Heart right ventricle (tissue), 16 donors: ENCODE results near the gene TTC39B. TPM values are rescaled to one million over a fixed set of nuclear protein-coding genes. Genes with fewer than 3 reads are reported as not detected.

Experiments used
- ATAC-seq, 8 donors: fragments of 200-7000 bp; cut with Tn5 transposase; one replicate each; pipeline ENCODE4 v1.9.1; 2020; ENCODE audit warnings: mild to moderate bottlenecking in 8 of 8, moderate library complexity in 8 of 8, moderate number of reproducible peaks in 1 of 8
- DNase-seq, 2 donors: peaks; one replicate each; pipeline ENCODE4 v3.0.0-alpha.2; 2020
- H3K27ac ChIP-seq, 10 donors: fragments of 200-600 bp; sonication (generic) in 2 of 10; one replicate each; pipeline versions ENCODE4 v1.5.0 to v1.8.0; 2020 to 2022; ENCODE audit warnings: mild to moderate bottlenecking in 3 of 10
- H3K27me3 ChIP-seq, 7 donors: fragments of 200-600 bp; one replicate each; pipeline ENCODE4 v1.8.0; 2021 to 2022; ENCODE audit warnings: mild to moderate bottlenecking in 2 of 7
- H3K36me3 ChIP-seq, 9 donors: fragments of 200-600 bp; sonication (generic) in 1 of 9; one replicate each; pipeline versions ENCODE4 v1.5.0 to v1.8.0; 2020 to 2022; ENCODE audit warnings: mild to moderate bottlenecking in 2 of 9
- H3K4me1 ChIP-seq, 9 donors: fragments of 200-600 bp; sonication (generic) in 1 of 9; one replicate each; pipeline versions ENCODE4 v1.5.0 to v1.8.0; 2020 to 2022; ENCODE audit warnings: mild to moderate bottlenecking in 4 of 9
- H3K4me3 ChIP-seq, 10 donors: fragments of 200-600 bp; sonication (generic) in 2 of 10; one replicate each; pipeline versions ENCODE4 v1.5.0 to v1.8.0; 2020 to 2022; ENCODE audit warnings: mild to moderate bottlenecking in 7 of 10, moderate library complexity in 2 of 10
- H3K9me3 ChIP-seq, 11 donors: fragments of 200-600 bp in 10 of 11; sonication (generic) in 2 of 11; one replicate each; pipeline versions ENCODE4 v1.5.0 to v1.8.0; 2013 to 2022; ENCODE audit warnings: mild to moderate bottlenecking in 2 of 11, control low read depth in 1 of 11, moderate library complexity in 1 of 11
- CTCF ChIP-seq, 9 donors: fragments of 200-600 bp; sonication (generic) in 2 of 9; IDR thresholded peaks; one replicate each; pipeline versions ENCODE4 v1.5.0 to v1.8.0; 2021 to 2022; ENCODE audit warnings: antibody characterized with exemption in 9 of 9, mild to moderate bottlenecking in 5 of 9, moderate library complexity in 1 of 9
- WGBS, 2 donors: extraction: QIAGEN DNeasy Blood & Tissue Kit; methylation state at CpG; one replicate each; pipeline ENCODE4 v1.1.7; 2013; ENCODE audit warnings: inconsistent platforms in 1 of 2; 5-methylcytosine and 5-hydroxymethylcytosine counted together
- intact Hi-C, 10 donors: fragments of 100-400 bp; cut with DNase I; formaldehyde crosslinking; loops; one replicate each; pipeline versions ENCODE4 v1.11.1 to v1.14.2; 2022
- polyA plus RNA-seq, 2 donors: library from polyadenylated mRNA; stranded (reverse); fragments of 200-250 nt; gene quantifications; one replicate each; pipeline ENCODE4 v1.2.3, GENCODE V29; 2013
- total RNA-seq, 10 donors: library from RNA; stranded (reverse); fragmentation: NEBNext Ultra II Directional in 3 of 10; extraction: Animal tissue kit (Norgen Biotek cat#: 25700) in 3 of 10; gene quantifications; one replicate each; pipeline versions ENCODE4 v1.2.1 to v1.2.4, GENCODE V29; 2021 to 2023
- donor health status: Arrhythmogenic right ventricular cardiomyopathy.
- donor health status: ischemic (EF 13 %, LVEDD 7.1; RV severe dilation, severe dysfunction).
- donor health status: healthy with polysubstance abuse.
- donor health status: DM: no; HTN: yes; CAD: no.
- donor health status: DM: no; HTN: no; CAD: no.
- donor health status: ischemic (EF 25% LVEDD 6.9; RV normal size, moderate dysfunction).
- donor health status: ischemic (EF 25% LVEDD 5.7; RV mildly dilated, moderate dysfunction).
- donor health status: healthy.
- donor health status: DM: yes; HTN: yes; CAD: no.
- donor health status: Ischemic cardiomyopathy.
- donor health status: ischemic (EF 35%, LVEDD 5.7; RV mildly dilated, moderate dysfunction).
- donor health status: nonischemic (EF 11% LVEDD 7.7; RV severe dilation, severe dysfunction).
- donor health status: DM: yes; HTN: yes; CAD: no.
- donor health status: PGD.
- donor health status: ischemic (EF 29% LVEDD 5.4; RV normal size, mild dysfunction).
- donor health status: nonischemic (EF 23%, LVEDD 6.1; RV moderate dilation, normal function).

Gene TTC39B
- total and polyA plus RNA-seq, 12 donors = 0.52 to 4.3 (median 1.5) TPM

DNA sequence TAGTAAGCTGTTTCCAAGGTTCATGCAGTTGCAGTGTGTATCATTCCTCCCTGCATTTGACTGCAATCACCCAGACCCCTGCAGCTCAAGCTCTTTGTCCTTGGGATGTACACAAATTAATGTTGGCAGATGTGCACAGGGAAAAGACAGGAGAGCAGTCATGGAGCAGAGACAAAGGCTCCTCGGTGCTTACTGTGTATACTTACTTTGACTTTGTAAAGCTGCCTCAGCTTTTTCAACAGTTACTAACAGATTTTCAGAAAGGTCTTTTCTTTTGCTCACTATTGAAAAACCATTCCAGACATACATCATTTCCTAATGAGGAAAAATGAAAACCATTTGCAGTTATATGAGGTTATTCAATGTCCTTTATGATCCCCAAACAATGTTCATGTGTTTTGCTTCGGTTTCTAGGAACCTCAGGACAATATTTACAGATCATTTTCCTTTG lies 124.9 kb downstream of the TTC39B start:
- 86 to 87% methylated on average over 2 of the region's 2 CpGs for WGBS, 2 donors

GRCh38 chr9:15180124-15180523 lies 126.9 kb downstream of the TTC39B start:
- intact Hi-C loops = no loop called here
- ATAC-seq (no peak), DNase-seq (no peak)
- peaks cover 0 to 7% (median 0%) of the 10 kb centered on the region in 11 donors for H3K9me3 ChIP-seq
- H3K27me3 ChIP-seq = no peaks in the 10 kb centered on the region
- H3K4me3 ChIP-seq = no peak overlapping the region
- 96 to 100% methylated on average over 1 of the region's 1 CpG for WGBS, 2 donors
- peaks cover 0 to 50% (median 0%) of the 10 kb centered on the region in 9 donors for H3K36me3 ChIP-seq
- no peaks in the 10 kb centered on the region for H3K4me1 ChIP-seq
- TF ChIP-seq CTCF (IDR thresholded peaks at IDR 0.05) = no peak
- H3K27ac ChIP-seq = no peak overlapping the region

More for the DNA sequence above, 124.9 kb downstream of the TTC39B start:
- ATAC-seq (no peak), DNase-seq (no peak)
- Histone ChIP-seq H3K9me3 (no peaks in the 10 kb centered on the region), H3K4me1 (no peaks in the 10 kb centered on the region), H3K4me3 (no peak overlapping the region), H3K36me3 (peaks cover 0 to 65% (median 0%) of the 10 kb centered on the region in 9 donors), H3K27ac (no peak overlapping the region), H3K27me3 (no peaks in the 10 kb centered on the region)
- no peak for TF ChIP-seq CTCF (IDR thresholded peaks at IDR 0.05)
- intact Hi-C loops = no loop called here

DNA sequence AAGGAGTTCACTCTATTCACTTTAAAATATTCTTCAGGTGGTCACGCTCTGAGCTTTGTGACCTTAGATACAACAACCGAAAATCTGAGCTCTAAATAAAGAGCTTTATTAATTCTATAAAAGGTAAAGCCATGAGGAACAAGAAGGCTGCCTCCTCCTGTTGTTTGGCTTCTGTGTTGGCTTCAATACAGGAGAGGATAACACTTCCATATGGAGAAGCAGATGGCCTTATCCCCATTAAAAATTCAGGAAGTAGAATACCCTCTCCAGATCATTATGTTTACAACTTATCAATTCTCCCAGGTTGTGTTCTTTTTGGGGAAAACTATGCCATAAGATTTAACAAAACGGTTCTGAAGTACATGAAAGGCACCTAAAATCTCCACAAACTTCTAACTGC lies 128.4 kb downstream of the TTC39B start:
- intact Hi-C loops = no loop called here
- 93 to 96% methylated on average over 3 of the region's 3 CpGs for WGBS, 2 donors
- no peaks in the 10 kb centered on the region for H3K27me3 ChIP-seq
- H3K4me3 ChIP-seq = no peak overlapping the region
- peaks cover 0 to 7% (median 0%) of the 10 kb centered on the region in 11 donors for H3K9me3 ChIP-seq
- no peaks in the 10 kb centered on the region for H3K4me1 ChIP-seq
- H3K36me3 ChIP-seq = peaks cover 0 to 49% (median 7%) of the 10 kb centered on the region in 9 donors
- no peak overlapping the region for H3K27ac ChIP-seq
- TF ChIP-seq CTCF (IDR thresholded peaks at IDR 0.05) = no peak
- DNase-seq (no peak), ATAC-seq (no peak)

DNA sequence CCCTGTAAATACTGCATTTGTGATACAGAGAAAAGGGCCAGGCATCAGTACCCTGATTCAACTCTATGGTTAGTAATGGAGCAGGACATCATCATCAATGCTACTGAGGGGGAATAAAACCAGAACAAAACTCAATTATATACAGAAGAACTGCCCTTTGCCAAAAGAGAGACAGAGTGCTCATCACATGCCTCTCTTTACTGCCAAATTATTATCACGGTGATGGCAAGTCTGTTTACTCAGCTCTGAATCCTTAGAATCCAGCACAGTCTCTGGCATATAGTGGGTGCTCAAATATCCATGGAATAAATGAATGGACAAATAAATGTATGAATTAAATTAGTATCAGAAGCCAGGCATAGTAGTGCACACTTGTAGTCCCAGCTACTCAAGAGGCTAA lies 130.2 kb downstream of the TTC39B start:
- TF ChIP-seq CTCF (IDR thresholded peaks at IDR 0.05) = no peak
- Histone ChIP-seq H3K27me3 (no peaks in the 10 kb centered on the region), H3K36me3 (peaks cover 0 to 43% (median 7%) of the 10 kb centered on the region in 9 donors), H3K4me3 (no peak overlapping the region), H3K9me3 (peaks cover 0 to 7% (median 0%) of the 10 kb centered on the region in 11 donors), H3K27ac (no peak overlapping the region), H3K4me1 (no peaks in the 10 kb centered on the region)
- ATAC-seq (no peak), DNase-seq (no peak)
- intact Hi-C loops = no loop called here
- 76 to 82% methylated on average over 1 of the region's 1 CpG for WGBS, 2 donors
